HepG2 (cell line): ENCODE measurements around the gene ZBTB46. TPM values are rescaled to one million over a fixed set of nuclear protein-coding genes. Genes with fewer than 3 reads are reported as not detected.
A peak's percentile ranks its signal among the peaks of the same experiment; 100 is the strongest.

Source experiments
- ARID2 ChIP-seq: sonication (generic); formaldehyde crosslinking; IDR thresholded peaks from 2 replicates; pipeline ENCODE4 v1.8.1; 2022; ENCODE audit warnings: mild to moderate bottlenecking, missing genetic modification reagents, borderline replicate concordance
- CCAR2 ChIP-seq: fragments of 200-400 bp; formaldehyde crosslinking; optimal IDR thresholded peaks from 2 replicates; pipeline ENCODE3; 2018; ENCODE audit warnings: low read depth, mild to moderate bottlenecking, low read length, moderate library complexity
- ETV6 ChIP-seq: sonication (generic); formaldehyde crosslinking; conservative IDR thresholded peaks from 2 replicates; pipeline ENCODE4 v1.4.0; 2020; ENCODE audit warnings: missing genetic modification reagents
- GLI4 ChIP-seq: sonication (generic); formaldehyde crosslinking; IDR thresholded peaks from 2 replicates; pipeline ENCODE4 v1.5.1; 2020; ENCODE audit warnings: missing genetic modification reagents, mild to moderate bottlenecking, moderate library complexity, borderline replicate concordance
- KAT7 ChIP-seq: IDR thresholded peaks from 2 replicates; pipeline ENCODE4 v1.6.1; 2018; ENCODE audit warnings: borderline replicate concordance, missing compliant biosample characterization
- KLF6 ChIP-seq: IDR thresholded peaks from 2 replicates; pipeline ENCODE4 v1.8.0; 2016; ENCODE audit warnings: missing biosample characterization, missing genetic modification reagents
- MEIS2 ChIP-seq: sonication (generic); formaldehyde crosslinking; IDR thresholded peaks from 2 replicates; pipeline ENCODE4 v1.9.0; 2021; ENCODE audit warnings: mild to moderate bottlenecking, missing genetic modification reagents
- NCOA2 ChIP-seq: sonication (generic); formaldehyde crosslinking; IDR thresholded peaks from 2 replicates; pipeline ENCODE4 v1.8.0; 2022; ENCODE audit warnings: inconsistent platforms
- NFKB2 ChIP-seq: sonication (generic); formaldehyde crosslinking; IDR thresholded peaks from 2 replicates; pipeline ENCODE4 v1.4.0; 2020; ENCODE audit warnings: missing genetic modification reagents, borderline replicate concordance
- NONO ChIP-seq, 2 experiments: fragments of 450-650 bp in 1 of 2; sonication (generic) in 1 of 2; formaldehyde crosslinking in 1 of 2; IDR thresholded peaks in 1 of 2; conservative IDR thresholded peaks in 1 of 2; 2 replicates each; pipeline versions ENCODE4 v1.6.1 to v1.8.0; 2017 to 2022; ENCODE audit warnings: mild to moderate bottlenecking in 1 of 2, missing genetic modification reagents in 1 of 2, moderate library complexity in 1 of 2
- NR1H2 ChIP-seq: sonication (generic); formaldehyde crosslinking; IDR thresholded peaks from 2 replicates; pipeline ENCODE4 v1.8.1; 2022; ENCODE audit warnings: low read depth, missing genetic modification reagents, borderline replicate concordance
- NR2F6 ChIP-seq, 2 experiments: IDR thresholded peaks; 2 replicates each; pipeline ENCODE4 v1.6.1; 2016; ENCODE audit warnings: antibody characterized with exemption in 1 of 2, mild to moderate bottlenecking in 1 of 2
- PPARG ChIP-seq: conservative IDR thresholded peaks from 2 replicates; pipeline ENCODE4 v1.6.1; 2016; ENCODE audit warnings: missing biosample characterization, missing genetic modification reagents
- SYNCRIP ChIP-seq: fragments of 200-400 bp; formaldehyde crosslinking; IDR thresholded peaks from 2 replicates; pipeline ENCODE4 v1.6.1; 2018; ENCODE audit warnings: mild to moderate bottlenecking, low read depth, low read length; ENCODE audit not compliant: insufficient read depth
- ZNF253 ChIP-seq: sonication (generic); formaldehyde crosslinking; IDR thresholded peaks from 2 replicates; pipeline ENCODE4 v1.8.0; 2022; ENCODE audit warnings: mild to moderate bottlenecking, missing genetic modification reagents, borderline replicate concordance
- ZNF260 ChIP-seq: sonication (generic); formaldehyde crosslinking; IDR thresholded peaks from 2 replicates; pipeline ENCODE4 v1.4.0; 2020; ENCODE audit warnings: missing genetic modification reagents, low read depth, mild to moderate bottlenecking, borderline replicate concordance
- ZNF746 ChIP-seq: sonication (generic); formaldehyde crosslinking; IDR thresholded peaks from 2 replicates; pipeline ENCODE4 v1.8.0; 2022; ENCODE audit warnings: mild to moderate bottlenecking, missing genetic modification reagents
- ZNF75D ChIP-seq: sonication (generic); formaldehyde crosslinking; IDR thresholded peaks from 2 replicates; pipeline ENCODE4 v1.8.1; 2023; ENCODE audit warnings: missing genetic modification reagents, mild to moderate bottlenecking, borderline replicate concordance
- ZNF781 ChIP-seq: sonication (generic); formaldehyde crosslinking; IDR thresholded peaks from 2 replicates; pipeline ENCODE4 v1.5.1; 2020; ENCODE audit warnings: borderline replicate concordance, mild to moderate bottlenecking, missing genetic modification reagents; ENCODE audit errors: not compliant biosample characterization
- polyA plus RNA-seq, 8 experiments: library from polyadenylated mRNA; depleted of rRNA in 3 of 8; stranded (reverse) in 7 of 8; unstranded in 1 of 8; fragments of >200 nt; fragmentation: Illumina TruSeq in 4 of 8; extraction: Trizol in 4 of 8; gene quantifications; 2 replicates each; pipeline versions ENCODE4 v1.2.1 to v1.2.3, GENCODE V29; 2011 to 2016; ENCODE audit warnings: low read depth in 4 of 8, missing spikeins in 1 of 8, mixed read lengths in 1 of 8; ENCODE audit not compliant: insufficient read depth in 1 of 8
- total RNA-seq, 5 experiments: library from RNA; depleted of rRNA; stranded (reverse); fragments of >200 nt; fragmentation: Illumina TruSeq; extraction: Trizol; gene quantifications; 2 replicates each; pipeline ENCODE4 v1.2.3, GENCODE V29; 2016; ENCODE audit warnings: low read depth in 1 of 5
- TF ChIP-seq, protein P1 (sequence below): sonication (generic); formaldehyde crosslinking; IDR thresholded peaks from 2 replicates; pipeline ENCODE4 v1.4.0; 2020; ENCODE audit warnings: missing genetic modification reagents
- TF ChIP-seq, protein P2 (sequence below): sonication (generic); formaldehyde crosslinking; IDR thresholded peaks from 2 replicates; pipeline ENCODE4 v1.8.1; 2023; ENCODE audit warnings: missing genetic modification reagents, inconsistent platforms, borderline replicate concordance
- TF ChIP-seq, protein P3 (sequence below): IDR thresholded peaks from 2 replicates; pipeline ENCODE4 v1.6.1; 2016; ENCODE audit warnings: missing compliant biosample characterization, missing genetic modification reagents, borderline replicate concordance
- TF ChIP-seq, protein P4 (sequence below): sonication (generic); formaldehyde crosslinking; IDR thresholded peaks from 2 replicates; pipeline ENCODE4 v1.4.0; 2020; ENCODE audit warnings: missing genetic modification reagents; ENCODE audit errors: not compliant biosample characterization

The ZBTB46 gene
- total and polyA plus RNA-seq, 2 of the 13 experiments (the other 11 are each of a cell fraction or from before 2014, with no cell fraction given): 1.6 to 13.5 TPM

DNA sequence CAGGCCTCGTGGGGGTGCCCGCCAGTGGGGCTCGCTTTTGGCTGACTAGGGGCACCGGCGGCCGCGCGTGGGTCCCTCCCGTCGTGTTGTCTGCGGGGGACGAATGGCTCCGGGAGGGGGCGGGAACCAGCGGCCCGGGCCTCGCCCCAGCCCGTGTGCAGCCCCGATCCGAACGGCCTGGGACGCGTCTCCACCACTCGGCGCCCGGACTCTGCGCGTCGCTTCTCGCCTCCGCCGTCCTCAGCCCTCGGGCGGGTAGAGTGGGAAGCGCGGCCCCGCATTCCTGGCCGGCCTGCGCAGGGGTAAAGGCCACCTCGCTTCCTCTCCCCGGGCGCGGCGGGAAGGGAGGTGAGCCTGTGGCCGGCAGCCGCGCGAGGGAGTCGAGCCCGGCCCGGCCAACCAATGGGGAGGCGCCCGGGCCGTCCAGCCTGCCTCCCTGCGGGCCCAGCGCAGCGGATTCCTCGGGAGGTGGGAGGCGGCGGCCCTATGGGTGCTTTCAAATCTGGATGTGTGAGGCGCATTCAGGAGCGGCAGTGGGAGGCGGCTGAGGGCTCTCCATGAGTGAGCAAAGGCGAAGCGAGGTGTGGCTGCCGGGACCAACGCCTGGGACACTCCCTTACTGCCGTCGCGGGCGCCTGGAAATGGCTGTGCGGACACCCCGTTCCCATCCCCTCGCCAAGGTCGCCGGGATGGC is 1.1 kb upstream of the ZBTB46 start (continued):
- TF ChIP-seq, protein P1, sequence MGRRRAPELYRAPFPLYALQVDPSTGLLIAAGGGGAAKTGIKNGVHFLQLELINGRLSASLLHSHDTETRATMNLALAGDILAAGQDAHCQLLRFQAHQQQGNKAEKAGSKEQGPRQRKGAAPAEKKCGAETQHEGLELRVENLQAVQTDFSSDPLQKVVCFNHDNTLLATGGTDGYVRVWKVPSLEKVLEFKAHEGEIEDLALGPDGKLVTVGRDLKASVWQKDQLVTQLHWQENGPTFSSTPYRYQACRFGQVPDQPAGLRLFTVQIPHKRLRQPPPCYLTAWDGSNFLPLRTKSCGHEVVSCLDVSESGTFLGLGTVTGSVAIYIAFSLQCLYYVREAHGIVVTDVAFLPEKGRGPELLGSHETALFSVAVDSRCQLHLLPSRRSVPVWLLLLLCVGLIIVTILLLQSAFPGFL (CRISPR knock-in tag): no peak
- TF ChIP-seq ZNF781: no peak
- no peak for TF ChIP-seq NONO (IDR thresholded peaks at IDR 0.05)
- TF ChIP-seq NONO (CRISPR knock-in tag; conservative IDR thresholded peaks at IDR 0.05): no peak
- TF ChIP-seq ZNF746 (CRISPR knock-in tag): 0 out of 2 replicates have a peak, but pooled peaks have one; percentile 49
- peak; percentile 70; the same call in 1 of the 2 replicates for TF ChIP-seq GLI4 (CRISPR knock-in tag)
- no peak for TF ChIP-seq ZNF253 (CRISPR knock-in tag)
- TF ChIP-seq KLF6 (CRISPR knock-in tag): no peak
- peak; percentile 84 for TF ChIP-seq NFKB2 (CRISPR knock-in tag)
- TF ChIP-seq MEIS2 (CRISPR knock-in tag): no peak; the same call in none of the 2 replicates
- TF ChIP-seq, protein P2, sequence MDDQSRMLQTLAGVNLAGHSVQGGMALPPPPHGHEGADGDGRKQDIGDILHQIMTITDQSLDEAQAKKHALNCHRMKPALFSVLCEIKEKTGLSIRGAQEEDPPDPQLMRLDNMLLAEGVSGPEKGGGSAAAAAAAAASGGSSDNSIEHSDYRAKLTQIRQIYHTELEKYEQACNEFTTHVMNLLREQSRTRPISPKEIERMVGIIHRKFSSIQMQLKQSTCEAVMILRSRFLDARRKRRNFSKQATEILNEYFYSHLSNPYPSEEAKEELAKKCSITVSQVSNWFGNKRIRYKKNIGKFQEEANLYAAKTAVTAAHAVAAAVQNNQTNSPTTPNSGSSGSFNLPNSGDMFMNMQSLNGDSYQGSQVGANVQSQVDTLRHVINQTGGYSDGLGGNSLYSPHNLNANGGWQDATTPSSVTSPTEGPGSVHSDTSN (CRISPR knock-in tag): no peak
- no peak for TF ChIP-seq ZNF75D (CRISPR knock-in tag)
- TF ChIP-seq NR2F6 (IDR thresholded peaks at IDR 0.05): no peak
- TF ChIP-seq NR2F6 (CRISPR knock-in tag; IDR thresholded peaks at IDR 0.05): peak; percentile 49; the same call in 1 of the 2 replicates
- no peak for TF ChIP-seq NCOA2 (CRISPR knock-in tag)
- peak; percentile 2; the same call in 1 of the 2 replicates for TF ChIP-seq ETV6 (CRISPR knock-in tag)
- TF ChIP-seq, protein P3, sequence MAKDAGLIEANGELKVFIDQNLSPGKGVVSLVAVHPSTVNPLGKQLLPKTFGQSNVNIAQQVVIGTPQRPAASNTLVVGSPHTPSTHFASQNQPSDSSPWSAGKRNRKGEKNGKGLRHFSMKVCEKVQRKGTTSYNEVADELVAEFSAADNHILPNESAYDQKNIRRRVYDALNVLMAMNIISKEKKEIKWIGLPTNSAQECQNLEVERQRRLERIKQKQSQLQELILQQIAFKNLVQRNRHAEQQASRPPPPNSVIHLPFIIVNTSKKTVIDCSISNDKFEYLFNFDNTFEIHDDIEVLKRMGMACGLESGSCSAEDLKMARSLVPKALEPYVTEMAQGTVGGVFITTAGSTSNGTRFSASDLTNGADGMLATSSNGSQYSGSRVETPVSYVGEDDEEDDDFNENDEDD: peak; percentile 93; the same call in 1 of the 2 replicates
- no peak for TF ChIP-seq CCAR2
- TF ChIP-seq KAT7 (CRISPR knock-in tag): no peak
- no peak for TF ChIP-seq ZNF260 (CRISPR knock-in tag)
- TF ChIP-seq, protein P4, sequence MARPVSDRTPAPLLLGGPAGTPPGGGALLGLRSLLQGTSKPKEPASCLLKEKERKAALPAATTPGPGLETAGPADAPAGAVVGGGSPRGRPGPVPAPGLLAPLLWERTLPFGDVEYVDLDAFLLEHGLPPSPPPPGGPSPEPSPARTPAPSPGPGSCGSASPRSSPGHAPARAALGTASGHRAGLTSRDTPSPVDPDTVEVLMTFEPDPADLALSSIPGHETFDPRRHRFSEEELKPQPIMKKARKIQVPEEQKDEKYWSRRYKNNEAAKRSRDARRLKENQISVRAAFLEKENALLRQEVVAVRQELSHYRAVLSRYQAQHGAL (CRISPR knock-in tag): no peak
- no peak for TF ChIP-seq ARID2
- peak; percentile 60 for TF ChIP-seq NR1H2 (CRISPR knock-in tag)
- TF ChIP-seq SYNCRIP: no peak
- TF ChIP-seq PPARG (CRISPR knock-in tag): no peak
